Naive thymus-derived CD4-positive, alpha-beta T cell (primary cell): ENCODE data around the gene TSPAN3. TPM values are rescaled to one million over a fixed set of nuclear protein-coding genes. Genes with fewer than 3 reads are reported as not detected.

Experiments
- ATAC-seq: fragments of 150-1000 bp; cut with Tn5 transposase; 2 replicates; pipeline ENCODE4 v1.10.0; 2021; ENCODE audit warnings: mild to moderate bottlenecking, moderate library complexity
- CTCF ChIA-PET: fragments of 350-600 bp; sonication (Branson Sonifier 250); formaldehyde crosslinking; loops from one replicate; lab custom pipeline; 2021; ENCODE audit warnings: antibody characterized with exemption; lab: Charles Lee
- POLR2A ChIA-PET: fragments of 350-600 bp; sonication (Branson Sonifier 250); formaldehyde crosslinking; loops from one replicate; lab custom pipeline; 2021; ENCODE audit warnings: antibody characterized with exemption, inconsistent platforms; lab: Charles Lee
- DNase-seq, 9 donors: peaks; one replicate each; pipeline versions ENCODE4 v3.0.0 to v3.0.0-alpha.2; 2020 to 2022; ENCODE audit warnings: mixed read lengths in 1 of 9
- H3K27ac ChIP-seq: one replicate; pipeline ENCODE4 v1.7.0; 2013; ENCODE audit warnings: mild to moderate bottlenecking, low read depth, low read length, moderate library complexity
- H3K27me3 ChIP-seq, 2 donors: one replicate each; pipeline ENCODE4 v1.7.0; 2013; ENCODE audit warnings: low read length in 2 of 2, mild to moderate bottlenecking in 2 of 2, moderate library complexity in 2 of 2; ENCODE audit not compliant: control insufficient read depth in 2 of 2, insufficient read depth in 2 of 2
- H3K36me3 ChIP-seq, 3 experiments: 1 replicate in 2 of 3; 2 replicates in 1 of 3; pipeline ENCODE4 v1.7.0; 2013; ENCODE audit warnings: low read length in 3 of 3, mild to moderate bottlenecking in 3 of 3, moderate library complexity in 1 of 3; ENCODE audit not compliant: insufficient read depth in 3 of 3, control insufficient read depth in 2 of 3
- H3K4me1 ChIP-seq, 2 donors: one replicate each; pipeline ENCODE4 v1.7.0; 2013; ENCODE audit warnings: low read length in 2 of 2, mild to moderate bottlenecking in 2 of 2, moderate library complexity in 1 of 2; ENCODE audit not compliant: control insufficient read depth in 2 of 2, insufficient read depth in 2 of 2
- H3K4me3 ChIP-seq: 2 replicates; pipeline ENCODE4 v1.7.0; 2013; ENCODE audit warnings: mild to moderate bottlenecking, low read length
- H3K9me3 ChIP-seq, 3 experiments: 1 replicate in 2 of 3; 2 replicates in 1 of 3; pipeline ENCODE4 v1.7.0; 2013; ENCODE audit warnings: low read length in 3 of 3; ENCODE audit not compliant: control insufficient read depth in 2 of 3
- H3K27ac Mint-ChIP-seq, 9 donors: one replicate each; pipeline ENCODE4 v1.8.0; 2020 to 2022; ENCODE audit warnings: mixed read lengths in 9 of 9, mild to moderate bottlenecking in 8 of 9, moderate library complexity in 5 of 9, inconsistent platforms in 2 of 9
- H3K27me3 Mint-ChIP-seq, 5 donors: one replicate each; pipeline ENCODE4 v1.8.0; 2021 to 2022; ENCODE audit warnings: mixed read lengths in 5 of 5, mild to moderate bottlenecking in 1 of 5
- H3K36me3 Mint-ChIP-seq, 5 donors: one replicate each; pipeline ENCODE4 v1.8.0; 2020 to 2022; ENCODE audit warnings: mixed read lengths in 5 of 5, mild to moderate bottlenecking in 3 of 5, inconsistent platforms in 1 of 5
- H3K4me1 Mint-ChIP-seq, 7 donors: one replicate each; pipeline ENCODE4 v1.8.0; 2020 to 2022; ENCODE audit warnings: mixed read lengths in 7 of 7, mild to moderate bottlenecking in 3 of 7, inconsistent platforms in 1 of 7
- H3K4me3 Mint-ChIP-seq, 10 donors: one replicate each; pipeline ENCODE4 v1.8.0; 2020 to 2022; ENCODE audit warnings: mild to moderate bottlenecking in 10 of 10, mixed read lengths in 10 of 10, moderate library complexity in 6 of 10, inconsistent platforms in 2 of 10
- H3K9me3 Mint-ChIP-seq, 11 donors: one replicate each; pipeline ENCODE4 v1.8.0; 2020 to 2022; ENCODE audit warnings: mixed read lengths in 11 of 11, mild to moderate bottlenecking in 4 of 11, inconsistent platforms in 1 of 11, moderate library complexity in 1 of 11
- intact Hi-C, 2 donors: fragments of 100-400 bp; cut with micrococcal nuclease; formaldehyde crosslinking; loops; one replicate each; pipeline ENCODE4 v1.15.1; 2023
- polyA plus RNA-seq, 2 donors: library from polyadenylated mRNA; unstranded; fragments of 300-500 nt; fragmentation: Illumina TruSeq; gene quantifications; one replicate each; pipeline ENCODE4 v1.2.3, GENCODE V29; 2021
- total RNA-seq, 6 experiments: library from RNA in 5 of 6; stranded (reverse) in 5 of 6; gene quantifications; 1 replicate in 5 of 6; 2 replicates in 1 of 6; pipeline ENCODE4 v1.2.3 and lab custom pipeline; 2021 to 2026

Gene TSPAN3
- total and polyA plus RNA-seq, 7 experiments from 2014 or later = 17.5 to 101 (median 24.1) TPM

DNA sequence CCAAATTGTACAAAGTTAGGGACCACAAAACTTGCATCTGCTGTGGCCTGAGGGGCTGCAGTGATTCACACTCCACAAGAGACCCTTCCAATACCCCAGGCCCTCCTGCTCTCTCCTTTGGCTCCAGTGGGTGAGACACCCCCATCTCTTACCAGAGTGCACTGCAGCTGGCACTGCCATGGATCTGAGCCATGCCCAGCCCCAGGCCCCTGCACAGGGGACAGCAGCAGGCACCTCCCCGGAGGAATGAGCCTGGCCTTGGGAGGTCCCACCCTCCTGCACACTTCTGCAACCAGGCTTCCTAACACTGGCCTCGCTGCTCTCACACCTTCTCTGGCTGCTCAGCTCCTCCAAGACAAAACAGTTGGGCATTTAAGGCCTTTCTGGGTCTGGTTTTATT lies 16.3 kb upstream of the TSPAN3 start:
- no peak for DNase-seq
- Histone ChIP-seq H3K4me3 (no peak overlapping the region), H3K27ac (no peak overlapping the region), H3K4me1 (peaks cover 0 to 5% of the 10 kb centered on the region in 2 donors), H3K36me3 (no peaks in the 10 kb centered on the region), H3K27me3 (no peaks in the 10 kb centered on the region), H3K9me3 (no peaks in the 10 kb centered on the region)
- Mint-ChIP-seq H3K9me3 (no peaks in the 10 kb centered on the region), H3K27me3 (peaks cover 0 to 9% (median 0%) of the 10 kb centered on the region in 5 donors), H3K36me3 (no peaks in the 10 kb centered on the region), H3K4me1 (peaks cover 3 to 20% (median 15%) of the 10 kb centered on the region in 7 donors), H3K4me3 (no peak overlapping the region), H3K27ac (no peak overlapping the region)
- POLR2A ChIA-PET = interaction anchor here (1.2 kb wide), 1 partner anchor 11 kb away, joined by 3 read pairs; no protein-coding TSS in a partner anchor
- no peak for ATAC-seq
- intact Hi-C loops = no loop called here
- CTCF ChIA-PET = no interaction called here

GRCh38 chr15:77085297-77085696 lies 14.4 kb upstream of the TSPAN3 start:
- no peaks in the 10 kb centered on the region for H3K36me3 Mint-ChIP-seq
- H3K4me3 Mint-ChIP-seq = no peak overlapping the region
- POLR2A ChIA-PET = no interaction called here

GRCh38 chr15:77084436-77084835 lies 13.5 kb upstream of the TSPAN3 start:
- no peaks in the 10 kb centered on the region for H3K36me3 ChIP-seq
- DNase-seq (no peak), ATAC-seq (no peak)
- Mint-ChIP-seq H3K4me3 (peak overlapping the region in 1 of 10 donors; percentile 91), H3K27me3 (peaks cover 0 to 10% (median 0%) of the 10 kb centered on the region in 5 donors), H3K9me3 (peaks cover 0 to 2% (median 0%) of the 10 kb centered on the region in 11 donors), H3K27ac (peak overlapping the region in 1 of 9 donors; percentile 48), H3K36me3 (no peaks in the 10 kb centered on the region), H3K4me1 (peaks cover 4 to 20% (median 15%) of the 10 kb centered on the region in 7 donors)
- ChIA-PET CTCF (no interaction called here), POLR2A (no interaction called here)
- H3K9me3 ChIP-seq = no peaks in the 10 kb centered on the region
- intact Hi-C loops = no loop called here
- no peak overlapping the region for H3K27ac ChIP-seq
- no peak overlapping the region for H3K4me3 ChIP-seq
- H3K27me3 ChIP-seq = no peaks in the 10 kb centered on the region
- peaks cover 0 to 5% of the 10 kb centered on the region in 2 donors for H3K4me1 ChIP-seq

More at GRCh38 chr15:77085297-77085696, 14.4 kb upstream of the TSPAN3 start:
- Histone ChIP-seq H3K4me3 (no peak overlapping the region), H3K27ac (no peak overlapping the region), H3K4me1 (peaks cover 0 to 5% of the 10 kb centered on the region in 2 donors), H3K36me3 (no peaks in the 10 kb centered on the region), H3K27me3 (no peaks in the 10 kb centered on the region), H3K9me3 (no peaks in the 10 kb centered on the region)
- Mint-ChIP-seq H3K9me3 (peaks cover 0 to 2% (median 0%) of the 10 kb centered on the region in 11 donors), H3K27me3 (peaks cover 0 to 14% (median 0%) of the 10 kb centered on the region in 5 donors), H3K4me1 (peaks cover 4 to 20% (median 15%) of the 10 kb centered on the region in 7 donors), H3K27ac (peak overlapping the region in 1 of 9 donors; percentile 36)
- intact Hi-C loops = no loop called here
- CTCF ChIA-PET = no interaction called here
- ATAC-seq = no peak
- DNase-seq = no peak

GRCh38 chr15:77083381-77084160 lies 12.7 kb upstream of the TSPAN3 start:
- Histone ChIP-seq H3K4me1 (peaks cover 0 to 5% of the 10 kb centered on the region in 2 donors), H3K27ac (no peak overlapping the region), H3K27me3 (no peaks in the 10 kb centered on the region), H3K36me3 (no peaks in the 10 kb centered on the region), H3K9me3 (no peaks in the 10 kb centered on the region), H3K4me3 (no peak overlapping the region)
- H3K36me3 Mint-ChIP-seq = no peaks in the 10 kb centered on the region
- ATAC-seq (peak; percentile 93), DNase-seq (peak; percentile 22 to 63 (median 50))
- H3K4me3 Mint-ChIP-seq = peak overlapping the region; percentile 63 to 91 (median 76)
- H3K27ac Mint-ChIP-seq = peak overlapping the region in 6 of 9 donors; percentile 52 to 91 (median 67)
- intact Hi-C loops = no loop called here
- ChIA-PET POLR2A (interaction anchor here (1.6 kb wide), 1 partner anchor 12 kb away, joined by 4 read pairs; the partner anchor contains the start of gene TSPAN3), CTCF (no interaction called here)
- peaks cover 0 to 2% (median 0%) of the 10 kb centered on the region in 11 donors for H3K9me3 Mint-ChIP-seq
- peaks cover 0 to 10% (median 0%) of the 10 kb centered on the region in 5 donors for H3K27me3 Mint-ChIP-seq
- H3K4me1 Mint-ChIP-seq = peaks cover 4 to 20% (median 15%) of the 10 kb centered on the region in 7 donors

DNA sequence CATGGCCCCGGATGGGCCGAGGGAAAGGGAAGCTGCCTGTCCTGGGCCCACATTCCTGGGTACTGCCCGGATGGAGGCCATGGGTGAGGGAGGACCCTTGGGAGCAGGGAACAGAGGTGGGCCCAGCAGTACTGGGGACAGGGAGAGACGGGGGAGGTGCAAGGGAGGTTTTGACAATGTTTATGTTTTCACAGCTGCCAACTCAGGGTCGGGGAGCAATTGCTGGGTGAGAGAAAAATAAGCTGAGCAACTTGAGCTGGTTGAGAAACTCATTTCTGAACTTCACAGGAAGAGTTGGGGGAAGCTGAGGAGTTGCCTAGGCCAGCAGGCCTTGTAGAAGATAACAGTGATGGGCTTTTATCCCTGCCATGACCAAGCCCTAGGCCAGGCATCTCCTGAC lies 11.1 kb upstream of the TSPAN3 start:
- peaks cover 0 to 5% of the 10 kb centered on the region in 2 donors for H3K4me1 ChIP-seq
- DNase-seq (no peak), ATAC-seq (no peak)
- H3K27me3 Mint-ChIP-seq = peaks cover 0 to 8% (median 0%) of the 10 kb centered on the region in 5 donors
- no peaks in the 10 kb centered on the region for H3K36me3 Mint-ChIP-seq
- POLR2A ChIA-PET = interaction anchor here (1.0 to 1.6 kb wide), 2 partner anchors 11 to 103 kb away, joined by 3 to 4 read pairs; partner anchors contain the start of gene TSPAN3
- no peak overlapping the region for H3K27ac Mint-ChIP-seq
- no peaks in the 10 kb centered on the region for H3K9me3 ChIP-seq
- peaks cover 0 to 2% (median 0%) of the 10 kb centered on the region in 11 donors for H3K9me3 Mint-ChIP-seq
- no peak overlapping the region for H3K27ac ChIP-seq
- H3K4me1 Mint-ChIP-seq = peaks cover 4 to 20% (median 15%) of the 10 kb centered on the region in 7 donors
- H3K4me3 ChIP-seq = no peak overlapping the region
- no peaks in the 10 kb centered on the region for H3K27me3 ChIP-seq
- CTCF ChIA-PET = no interaction called here
- no peak overlapping the region for H3K4me3 Mint-ChIP-seq
- intact Hi-C loops = no loop called here
- no peaks in the 10 kb centered on the region for H3K36me3 ChIP-seq

DNA sequence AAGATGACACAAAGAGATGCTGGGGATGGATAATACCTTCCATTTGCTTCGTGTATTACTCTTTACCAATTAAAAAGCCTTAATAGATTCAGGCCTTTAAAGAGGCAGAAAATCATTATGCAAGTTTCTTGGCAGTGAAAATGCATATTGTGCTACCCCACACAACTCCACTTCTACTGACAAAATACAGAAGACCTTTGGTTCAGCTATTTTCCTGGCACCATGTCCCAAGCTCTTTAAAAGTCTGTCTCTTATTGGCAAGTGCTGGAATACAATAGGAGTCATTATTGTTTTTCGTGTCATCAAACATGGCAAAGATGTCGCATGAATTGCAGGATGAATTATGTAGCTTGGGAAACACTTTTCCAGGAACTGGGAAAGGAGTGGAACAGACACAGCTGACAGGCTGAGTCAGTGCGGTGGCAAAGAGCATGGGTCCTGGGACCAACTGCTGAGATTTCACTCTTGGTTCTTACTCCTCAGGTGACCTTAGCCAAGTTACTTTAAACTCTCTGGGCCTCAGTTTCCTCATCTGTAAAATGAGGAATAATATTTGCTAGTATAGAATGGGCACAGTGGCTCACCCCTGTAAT lies 5.5 kb upstream of the TSPAN3 start:
- H3K9me3 Mint-ChIP-seq = peaks cover 0 to 1% (median 0%) of the 10 kb centered on the region in 11 donors
- Histone ChIP-seq H3K4me3 (no peak overlapping the region), H3K36me3 (no peaks in the 10 kb centered on the region), H3K27me3 (peaks cover 0 to 2% of the 10 kb centered on the region in 2 donors), H3K4me1 (peaks cover under 1 to 3% of the 10 kb centered on the region in 2 donors), H3K27ac (no peak overlapping the region), H3K9me3 (no peaks in the 10 kb centered on the region)
- no peak for DNase-seq
- H3K36me3 Mint-ChIP-seq = no peaks in the 10 kb centered on the region
- ChIA-PET CTCF (no interaction called here), POLR2A (interaction anchor here (1.5 kb wide), 1 partner anchor 10 kb away, joined by 3 read pairs; no protein-coding TSS in a partner anchor)
- no peak for ATAC-seq
- H3K4me1 Mint-ChIP-seq = peaks cover 0 to 9% (median 8%) of the 10 kb centered on the region in 7 donors
- H3K27me3 Mint-ChIP-seq = peaks cover 0 to 15% (median 0%) of the 10 kb centered on the region in 5 donors
- no peak overlapping the region for H3K4me3 Mint-ChIP-seq
- H3K27ac Mint-ChIP-seq = no peak overlapping the region
- intact Hi-C loops = no loop called here
